ENCODE data around the gene JAKMIP3. TPM values are rescaled to one million over a fixed set of nuclear protein-coding genes. Genes with fewer than 3 reads are reported as not detected.

The JAKMIP3 gene
- total RNA-seq, 1 donor from 2014 or later = 1.7 TPM

DNA sequence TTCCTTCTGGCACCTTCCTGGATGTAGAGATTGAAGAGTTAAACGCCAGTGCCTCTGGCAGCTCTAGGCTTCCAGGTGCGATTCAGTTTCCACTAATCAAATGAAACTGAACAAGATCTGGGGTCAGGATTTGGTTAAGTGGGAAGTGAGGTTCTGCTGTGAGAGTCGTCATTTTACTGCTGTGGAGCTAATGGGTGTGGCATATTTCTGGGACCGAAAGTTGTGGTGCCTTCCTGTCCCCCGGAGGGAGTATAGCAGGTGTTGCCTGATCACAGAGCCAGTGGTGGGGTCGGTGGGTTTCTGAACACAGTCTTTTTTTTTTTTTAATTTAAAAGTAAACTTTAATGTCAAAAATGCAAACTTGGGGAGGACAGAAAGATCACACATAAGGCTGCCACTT, 37.0 kb upstream of the JAKMIP3 start:
- Histone ChIP-seq H3K4me1 (peaks cover 2% of the 10 kb centered on the region), H3K9me3 (replicated peaks) (no peaks in the 10 kb centered on the region), H3K27ac (replicated peaks) (no peak overlapping the region), H3K4me3 (no peak overlapping the region), H3K36me3 (no peaks in the 10 kb centered on the region), H3K27me3 (ENCODE audit: low read depth) (peaks cover 97% of the 10 kb centered on the region)
- intact Hi-C loops (cut with micrococcal nuclease) = no loop called here
- DNase-seq = no peak
- TF ChIP-seq, protein P1, sequence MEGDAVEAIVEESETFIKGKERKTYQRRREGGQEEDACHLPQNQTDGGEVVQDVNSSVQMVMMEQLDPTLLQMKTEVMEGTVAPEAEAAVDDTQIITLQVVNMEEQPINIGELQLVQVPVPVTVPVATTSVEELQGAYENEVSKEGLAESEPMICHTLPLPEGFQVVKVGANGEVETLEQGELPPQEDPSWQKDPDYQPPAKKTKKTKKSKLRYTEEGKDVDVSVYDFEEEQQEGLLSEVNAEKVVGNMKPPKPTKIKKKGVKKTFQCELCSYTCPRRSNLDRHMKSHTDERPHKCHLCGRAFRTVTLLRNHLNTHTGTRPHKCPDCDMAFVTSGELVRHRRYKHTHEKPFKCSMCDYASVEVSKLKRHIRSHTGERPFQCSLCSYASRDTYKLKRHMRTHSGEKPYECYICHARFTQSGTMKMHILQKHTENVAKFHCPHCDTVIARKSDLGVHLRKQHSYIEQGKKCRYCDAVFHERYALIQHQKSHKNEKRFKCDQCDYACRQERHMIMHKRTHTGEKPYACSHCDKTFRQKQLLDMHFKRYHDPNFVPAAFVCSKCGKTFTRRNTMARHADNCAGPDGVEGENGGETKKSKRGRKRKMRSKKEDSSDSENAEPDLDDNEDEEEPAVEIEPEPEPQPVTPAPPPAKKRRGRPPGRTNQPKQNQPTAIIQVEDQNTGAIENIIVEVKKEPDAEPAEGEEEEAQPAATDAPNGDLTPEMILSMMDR (IDR thresholded peaks at IDR 0.05; ENCODE audit: borderline replicate concordance) = no peak

DNA sequence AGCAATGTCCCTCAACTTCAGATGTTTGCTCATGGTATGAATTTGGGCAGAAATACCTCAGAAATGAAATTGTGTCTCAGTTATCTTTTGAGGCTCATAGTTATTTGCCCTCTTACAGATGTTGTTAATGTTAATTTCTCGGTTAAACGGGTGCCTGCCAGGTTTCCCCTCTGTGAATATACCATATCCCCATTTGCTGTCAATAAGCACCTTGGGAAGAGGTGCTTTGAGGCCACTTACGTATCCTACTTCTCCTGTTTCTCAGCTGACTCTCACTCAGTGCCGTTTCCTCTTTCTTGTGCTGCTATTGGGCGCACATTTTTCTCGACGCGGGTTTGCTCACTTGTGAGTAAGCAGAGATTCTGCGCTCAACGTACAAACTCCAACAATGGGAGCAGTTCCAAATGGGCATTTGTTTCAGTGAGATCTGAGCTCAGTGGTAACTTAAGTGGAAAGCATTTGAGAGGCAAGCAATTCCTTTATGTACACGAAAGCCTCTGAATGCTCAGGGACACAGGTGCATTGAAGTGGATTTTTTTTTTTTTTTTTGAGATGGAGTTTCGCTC, 34.8 kb upstream of the JAKMIP3 start:
- no peaks in the 10 kb centered on the region for H3K36me3 ChIP-seq
- H3K4me1 ChIP-seq = peaks cover 4% of the 10 kb centered on the region
- no peaks in the 10 kb centered on the region for H3K9me3 ChIP-seq (replicated peaks)
- TF ChIP-seq, protein P1 (IDR thresholded peaks at IDR 0.05; ENCODE audit: borderline replicate concordance) = no peak
- H3K27ac ChIP-seq (replicated peaks) = no peak overlapping the region
- intact Hi-C loops (cut with micrococcal nuclease) = no loop called here
- no peak overlapping the region for H3K4me3 ChIP-seq
- peaks cover 90% of the 10 kb centered on the region for H3K27me3 ChIP-seq (ENCODE audit: low read depth)
- DNase-seq = no peak

DNA sequence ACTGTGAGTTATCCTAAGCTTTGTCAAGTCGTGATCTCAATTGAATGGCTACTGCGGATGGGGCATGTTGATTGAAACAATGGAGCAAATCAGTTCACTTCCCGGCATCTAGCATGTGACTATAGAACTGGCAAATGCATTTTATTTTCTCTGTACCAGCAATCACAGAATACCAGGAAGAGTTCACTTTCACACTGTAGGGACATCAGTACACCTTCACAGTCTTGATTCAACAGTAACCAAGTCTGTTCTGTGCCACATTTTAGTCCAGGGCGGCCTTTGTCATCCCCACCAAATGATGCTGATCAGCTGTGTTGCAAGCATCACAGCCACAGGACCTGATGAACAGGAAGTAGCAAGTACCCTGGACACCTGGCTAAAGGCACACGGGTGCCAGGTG, 32.1 kb upstream of the JAKMIP3 start:
- no peaks in the 10 kb centered on the region for H3K36me3 ChIP-seq
- intact Hi-C loops (cut with micrococcal nuclease) = no loop called here
- H3K4me3 ChIP-seq = no peak overlapping the region
- H3K27ac ChIP-seq (replicated peaks) = no peak overlapping the region
- no peak for DNase-seq
- H3K4me1 ChIP-seq = peaks cover 15% of the 10 kb centered on the region
- TF ChIP-seq, protein P1 (IDR thresholded peaks at IDR 0.05; ENCODE audit: borderline replicate concordance) = no peak
- H3K27me3 ChIP-seq (ENCODE audit: low read depth) = peaks cover 90% of the 10 kb centered on the region
- no peaks in the 10 kb centered on the region for H3K9me3 ChIP-seq (replicated peaks)

DNA sequence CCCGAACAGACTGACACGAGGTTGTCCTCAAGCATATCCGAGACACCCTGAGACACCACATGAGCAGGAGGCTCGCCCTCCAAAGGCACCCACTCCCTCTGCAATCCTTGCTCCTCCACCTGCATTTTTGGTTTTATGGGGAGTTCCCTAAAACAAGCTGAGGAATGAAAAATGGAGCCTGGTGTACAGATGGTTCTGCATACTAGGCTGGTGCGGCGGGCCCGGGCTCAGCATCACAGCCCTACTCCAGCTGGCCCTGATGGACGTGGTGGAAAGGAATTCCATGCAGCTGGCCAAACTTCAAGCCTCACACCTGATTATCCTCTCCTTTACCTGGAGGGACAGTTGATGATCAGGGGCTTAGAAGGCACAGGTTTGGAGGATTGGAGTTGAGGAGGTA, 30.3 kb upstream of the JAKMIP3 start:
- TF ChIP-seq, protein P1 (IDR thresholded peaks at IDR 0.05; ENCODE audit: borderline replicate concordance) = no peak
- Histone ChIP-seq H3K27me3 (ENCODE audit: low read depth) (peaks cover 78% of the 10 kb centered on the region), H3K4me1 (peaks cover 15% of the 10 kb centered on the region), H3K9me3 (replicated peaks) (no peaks in the 10 kb centered on the region), H3K4me3 (peak overlapping the region; percentile 66), H3K27ac (replicated peaks) (no peak overlapping the region), H3K36me3 (no peaks in the 10 kb centered on the region)
- DNase-seq = no peak
- intact Hi-C loops (cut with micrococcal nuclease) = no loop called here

DNA sequence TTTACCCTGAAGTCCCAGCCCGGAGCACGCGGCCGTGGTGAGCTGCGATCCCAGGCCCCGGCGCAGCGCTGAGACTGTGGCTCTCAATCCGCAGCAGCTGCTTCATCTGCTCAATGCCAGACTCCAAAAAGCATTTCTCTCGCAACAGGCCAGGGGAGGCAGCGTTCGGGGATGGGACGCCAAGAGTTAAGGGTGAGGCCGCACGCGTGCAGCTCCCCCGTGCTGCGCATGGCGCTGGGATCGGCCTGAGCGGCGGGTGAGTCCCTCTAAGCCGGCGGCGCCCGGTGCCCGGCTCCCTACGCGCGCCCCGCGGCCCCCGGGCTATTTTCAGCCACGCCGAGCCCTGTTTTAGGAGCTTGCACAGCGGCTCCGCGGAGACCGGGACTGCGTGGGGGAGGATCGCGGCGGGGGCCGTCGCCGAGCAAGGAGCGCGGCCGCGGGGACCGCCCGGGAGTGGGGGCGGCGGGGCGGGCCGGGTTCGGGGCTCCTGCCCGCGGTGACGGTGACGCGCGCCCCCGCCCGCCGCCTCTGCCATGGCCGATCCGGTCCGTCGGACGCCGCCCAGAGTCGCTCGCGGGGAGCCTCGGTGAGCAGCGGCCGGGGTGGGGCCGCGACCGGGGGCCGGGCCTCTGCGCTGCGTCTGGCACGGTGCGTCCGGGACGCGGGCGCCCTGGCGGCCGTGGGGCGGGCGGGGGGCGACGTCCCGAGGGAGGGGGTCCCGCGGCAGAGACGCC, 29.4 kb upstream of the JAKMIP3 start:
- peak; percentile 32 for DNase-seq
- peak overlapping the region; percentile 66 for H3K4me3 ChIP-seq
- no peaks in the 10 kb centered on the region for H3K9me3 ChIP-seq (replicated peaks)
- intact Hi-C loops (cut with micrococcal nuclease) = no loop called here
- peak overlapping the region; percentile 74 for H3K27ac ChIP-seq (replicated peaks)
- H3K4me1 ChIP-seq = peaks cover 15% of the 10 kb centered on the region
- no peaks in the 10 kb centered on the region for H3K36me3 ChIP-seq
- TF ChIP-seq, protein P1 (IDR thresholded peaks at IDR 0.05; ENCODE audit: borderline replicate concordance) = no peak
- H3K27me3 ChIP-seq (ENCODE audit: low read depth) = peaks cover 71% of the 10 kb centered on the region
